Activated effector memory CD4-positive, alpha-beta T cell treated with Interleukin-2 at 50 U/mL for 16 hours (primary cell): Measurements from ENCODE around the gene STXBP6.
"Not testable (repeated sequence)": the region's sequence is repeated elsewhere in the genome, so short reads cannot be mapped to it uniquely, and the experiment has no call there.

ENCODE experiments used
- DNase-seq: peaks from one replicate; pipeline ENCODE4 v3.0.0-alpha.2; 2020

The STXBP6 gene

GRCh38 chr14:24982472-24983155 is 67.3 kb downstream of the STXBP6 start:
- no peak for DNase-seq

GRCh38 chr14:24979725-24980239 is 70.2 kb downstream of the STXBP6 start:
- DNase-seq = no peak

DNA sequence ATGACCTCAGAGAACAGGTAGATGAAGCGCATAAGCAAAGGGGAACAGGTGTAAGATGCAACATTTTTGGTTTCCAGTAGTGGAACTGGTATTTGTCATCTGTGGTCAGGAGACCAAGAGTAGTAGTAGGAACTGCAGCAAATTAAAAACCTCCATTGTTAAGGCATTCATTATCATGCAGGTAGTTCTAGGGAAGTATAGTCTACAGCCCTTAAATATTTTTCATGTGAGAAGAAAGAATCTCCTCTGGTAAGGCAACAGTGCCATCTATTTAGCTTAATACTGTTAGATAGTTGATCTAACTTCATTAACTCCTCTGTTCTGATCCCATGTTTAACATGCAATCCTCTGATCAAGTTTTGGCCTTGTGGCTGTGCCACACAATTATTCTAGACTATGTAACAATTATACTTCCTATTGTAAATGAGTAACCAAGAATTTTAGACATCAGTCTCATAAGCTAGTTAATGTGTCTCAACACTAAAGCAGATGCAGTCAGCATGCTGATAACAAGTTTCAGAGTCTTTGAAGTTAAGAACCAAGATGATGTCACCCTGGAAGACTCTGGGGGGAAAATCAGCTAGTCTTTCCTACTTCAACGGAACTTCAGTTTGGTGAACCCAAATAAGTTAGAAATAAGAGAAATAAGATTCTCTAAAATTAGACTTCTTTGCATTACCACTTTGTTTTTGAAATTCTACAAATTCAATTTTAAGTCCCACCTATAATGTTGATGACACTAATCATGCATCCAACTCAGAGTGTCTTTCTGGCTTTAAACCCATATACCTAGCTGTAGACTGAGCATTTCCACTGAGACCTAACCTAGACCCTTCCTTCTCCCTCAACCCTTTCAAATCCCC is 70.9 kb downstream of the STXBP6 start:
- DNase-seq = no peak

DNA sequence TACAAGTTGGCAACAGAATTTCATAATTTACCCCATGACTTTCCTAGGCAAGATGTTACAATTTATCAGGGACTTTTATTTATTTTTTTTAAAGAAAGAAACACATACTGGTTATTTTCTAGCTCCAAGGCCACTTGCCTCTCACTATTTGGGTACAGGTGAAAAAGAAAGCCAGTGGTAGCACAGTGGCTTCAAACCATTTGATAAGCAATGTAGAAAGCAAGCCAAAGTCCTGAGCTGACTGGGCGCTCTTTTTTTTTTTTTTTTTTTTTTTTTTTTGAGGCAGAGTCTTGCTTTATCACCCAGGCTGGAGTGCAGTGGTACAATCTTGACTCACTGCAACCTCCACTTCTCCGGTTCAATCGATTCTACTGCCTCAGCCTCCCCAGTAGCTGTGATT is 73.3 kb downstream of the STXBP6 start:
- DNase-seq = no peak

DNA sequence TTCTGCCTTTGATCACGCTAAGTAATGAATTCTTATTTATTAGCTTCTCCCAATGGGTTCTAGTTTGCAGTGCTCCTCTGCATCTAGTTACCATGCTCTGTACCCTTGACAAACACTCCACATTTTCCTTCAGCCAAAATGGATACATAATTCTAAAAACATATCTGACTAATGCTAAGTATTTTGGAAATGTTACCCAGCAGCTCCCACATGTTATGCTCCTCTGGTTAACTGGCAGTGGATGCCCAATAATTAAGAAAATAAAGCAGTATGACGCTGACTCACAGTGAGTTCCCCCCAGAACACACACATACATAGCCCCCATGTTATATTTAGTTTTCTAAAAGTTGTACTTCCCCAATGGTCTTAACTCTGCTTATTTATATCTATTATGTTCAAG is 74.6 kb downstream of the STXBP6 start:
- DNase-seq = no peak

- DNase-seq = no peak
Observed at GRCh38 chr14:24974591-24975374, 75.2 kb downstream of the STXBP6 start.

GRCh38 chr14:24972844-24973243 is 77.1 kb downstream of the STXBP6 start:
- no peak for DNase-seq

DNA sequence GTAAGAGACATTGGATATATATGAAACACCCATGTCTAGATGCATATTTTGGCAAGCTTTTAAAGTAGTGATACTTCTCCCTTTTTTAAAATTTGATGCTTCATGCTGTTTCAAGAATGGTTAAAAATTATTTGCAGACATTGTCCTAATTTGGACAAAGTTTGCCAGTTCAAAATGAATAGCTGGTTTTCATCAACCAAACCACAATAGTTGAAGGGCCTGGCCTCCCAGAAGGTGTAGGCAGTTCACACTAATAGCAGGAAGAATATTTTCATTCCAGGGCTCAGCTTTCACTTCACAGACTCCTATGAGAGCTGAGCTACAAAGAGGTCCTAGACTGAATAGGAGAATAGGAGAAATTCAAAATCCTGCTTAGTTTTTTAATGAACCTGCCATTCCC is 78.7 kb downstream of the STXBP6 start:
- DNase-seq = no peak

- no peak for DNase-seq
Observed at GRCh38 chr14:24966579-24966964, 83.4 kb downstream of the STXBP6 start.

- no peak for DNase-seq
Observed at GRCh38 chr14:24965934-24966578, 83.9 kb downstream of the STXBP6 start.

DNA sequence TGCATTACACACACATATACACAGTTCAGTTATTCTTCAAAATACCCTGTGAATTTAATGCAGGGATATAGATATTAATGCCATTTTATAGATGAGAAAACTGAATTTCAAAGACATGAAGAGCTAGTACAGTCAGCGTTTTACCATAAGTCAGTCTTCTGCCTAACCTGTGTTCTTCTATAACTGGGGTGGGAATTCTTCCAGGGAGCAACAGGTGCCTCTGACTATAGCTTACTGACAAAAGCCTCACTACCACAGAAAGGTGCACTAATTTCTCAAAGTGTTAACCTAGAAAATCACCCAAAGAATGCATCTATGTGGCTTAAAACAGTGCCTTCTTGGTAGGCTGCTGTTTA is 84.4 kb downstream of the STXBP6 start:
- no peak for DNase-seq

DNA sequence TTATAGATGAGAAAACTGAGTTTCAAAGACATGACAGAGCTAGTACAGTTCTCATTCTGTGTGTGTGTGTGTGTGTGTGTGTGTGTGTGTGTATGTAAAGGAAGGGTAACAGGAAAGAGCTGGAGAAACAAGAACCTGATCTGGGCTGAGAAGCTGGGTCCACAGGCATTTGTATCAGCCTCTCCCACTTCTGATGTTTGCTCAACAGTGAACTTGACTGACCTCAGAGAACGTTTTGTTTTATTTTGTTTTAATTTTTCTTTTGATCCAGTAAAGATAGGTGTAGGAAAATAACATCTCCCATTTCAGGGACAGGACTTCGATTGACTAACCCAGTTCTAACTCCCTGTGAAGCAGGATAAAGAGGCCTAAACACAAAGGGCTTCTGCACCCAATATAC is 85.4 kb downstream of the STXBP6 start:
- no peak for DNase-seq

- DNase-seq = no peak
Observed at GRCh38 chr14:24964048-24964447, 85.9 kb downstream of the STXBP6 start.

DNA sequence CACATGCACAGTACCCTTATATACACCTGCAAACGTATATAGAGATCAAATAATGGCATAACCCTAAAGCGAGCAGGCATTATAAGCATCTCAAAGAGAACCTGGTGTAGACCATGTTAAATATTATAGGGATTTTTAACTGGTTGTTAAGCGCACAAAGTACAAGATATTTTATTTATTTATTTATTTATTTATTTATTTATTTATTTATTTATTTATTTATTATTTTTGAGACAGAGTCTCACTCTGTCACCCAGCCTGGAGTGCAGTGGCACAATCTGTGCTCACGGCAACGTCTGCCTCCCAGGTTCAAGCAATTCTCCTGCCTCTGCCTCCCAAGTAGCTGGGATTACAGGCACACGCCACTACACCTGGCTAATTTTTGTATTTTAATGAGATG is 87.8 kb downstream of the STXBP6 start:
- not testable (repeated sequence) for DNase-seq

DNA sequence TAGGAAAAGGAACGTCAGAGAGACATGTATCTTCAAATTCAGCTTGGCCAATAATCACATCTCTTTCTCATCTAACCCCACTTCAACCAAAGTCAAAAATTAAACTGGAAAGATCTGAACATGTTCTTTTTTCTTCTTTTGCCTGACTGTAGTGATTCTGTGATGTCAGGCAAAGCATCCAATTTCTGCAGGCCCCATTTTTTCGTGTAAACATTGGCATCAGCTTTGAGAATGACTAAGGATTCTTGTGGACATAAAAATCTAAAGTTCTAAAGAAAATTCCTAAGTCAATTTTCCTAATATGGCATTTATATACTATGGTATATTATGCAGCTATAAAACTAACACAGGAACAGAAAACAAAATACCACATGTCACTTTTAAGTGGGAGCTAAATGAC is 89.1 kb downstream of the STXBP6 start:
- no peak for DNase-seq

DNA sequence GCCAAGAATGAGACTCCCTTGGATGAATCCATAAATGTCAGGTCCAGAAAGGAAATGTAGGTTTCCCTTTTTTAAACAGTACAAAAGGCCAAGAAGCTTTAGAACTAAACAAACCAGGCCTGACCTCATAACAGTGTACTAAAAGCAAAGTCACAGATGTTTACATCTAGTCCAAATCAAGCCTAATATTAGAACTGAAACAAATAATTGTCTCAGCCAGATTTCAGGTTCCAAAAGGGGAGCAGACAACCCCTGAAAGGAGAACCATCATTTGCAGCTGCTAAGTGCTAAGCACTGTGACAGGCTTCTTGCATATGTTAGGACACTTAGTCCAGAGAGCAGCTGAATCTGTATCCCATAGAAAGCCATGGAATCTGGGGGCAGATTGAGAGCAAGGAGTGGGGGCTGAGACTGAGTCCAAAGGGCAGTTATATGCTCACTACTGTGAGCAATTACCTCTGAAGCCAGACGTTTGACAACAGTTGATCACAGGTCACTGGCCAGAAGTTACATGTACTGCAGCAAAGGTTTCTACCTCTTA is 90.1 kb downstream of the STXBP6 start:
- DNase-seq = no peak

DNA sequence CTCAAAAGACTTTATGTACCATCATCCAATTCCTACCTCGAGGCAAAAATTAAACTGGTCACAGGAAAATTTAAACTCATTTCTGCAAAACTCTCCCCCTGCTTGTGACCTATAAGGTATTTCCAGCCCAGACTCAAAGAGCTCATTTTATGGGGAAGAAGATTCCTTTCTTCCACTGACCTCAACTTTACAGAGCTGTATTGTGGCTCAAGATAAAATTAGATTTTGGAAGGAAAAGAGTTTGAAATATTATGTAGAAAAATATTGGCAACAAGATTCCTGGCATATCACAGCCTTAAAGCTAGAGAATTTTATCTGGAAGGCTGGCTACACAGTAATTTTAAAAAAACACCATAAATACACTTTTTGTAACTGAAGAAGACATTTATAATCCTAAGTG is 91.7 kb downstream of the STXBP6 start:
- no peak for DNase-seq

DNA sequence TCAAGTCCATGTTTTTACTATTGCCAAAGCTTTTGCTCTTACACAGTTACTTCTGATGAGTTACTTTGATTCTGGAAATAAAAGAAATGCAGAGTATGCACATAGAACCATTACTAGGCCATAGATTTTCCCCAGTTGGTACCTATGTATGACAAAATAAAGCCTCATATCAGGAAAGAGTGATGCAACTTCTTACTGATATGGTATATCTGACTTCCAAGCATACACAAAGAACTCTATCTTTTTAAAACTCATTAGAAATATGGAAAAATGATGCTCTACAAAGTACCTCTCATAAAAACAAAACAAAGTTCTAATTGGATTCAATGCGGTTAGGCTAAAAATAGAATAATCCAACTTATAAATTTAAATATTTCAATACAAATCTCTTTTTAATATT is 92.1 kb downstream of the STXBP6 start:
- DNase-seq = no peak

DNA sequence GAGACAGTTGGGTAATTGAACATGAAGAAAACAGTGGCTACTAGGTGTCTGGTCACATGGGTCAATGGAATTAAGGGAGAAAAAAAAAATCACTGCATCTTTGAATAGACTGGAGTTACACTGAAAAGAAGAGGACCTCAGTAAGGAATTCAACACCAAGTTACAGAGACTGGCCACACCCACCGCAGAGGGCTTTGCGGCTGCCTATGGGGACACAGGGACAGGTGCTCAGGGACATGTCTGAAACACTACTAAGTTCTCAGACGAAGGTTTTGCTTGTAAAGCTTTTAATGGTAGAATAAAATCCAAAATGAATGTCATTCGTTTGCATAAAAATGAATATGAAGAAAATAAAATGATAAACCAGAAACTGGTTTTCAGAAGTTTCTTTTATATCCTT is 93.8 kb downstream of the STXBP6 start:
- DNase-seq = no peak

- no peak for DNase-seq
Observed at GRCh38 chr14:24954700-24955037, 95.3 kb downstream of the STXBP6 start.

DNA sequence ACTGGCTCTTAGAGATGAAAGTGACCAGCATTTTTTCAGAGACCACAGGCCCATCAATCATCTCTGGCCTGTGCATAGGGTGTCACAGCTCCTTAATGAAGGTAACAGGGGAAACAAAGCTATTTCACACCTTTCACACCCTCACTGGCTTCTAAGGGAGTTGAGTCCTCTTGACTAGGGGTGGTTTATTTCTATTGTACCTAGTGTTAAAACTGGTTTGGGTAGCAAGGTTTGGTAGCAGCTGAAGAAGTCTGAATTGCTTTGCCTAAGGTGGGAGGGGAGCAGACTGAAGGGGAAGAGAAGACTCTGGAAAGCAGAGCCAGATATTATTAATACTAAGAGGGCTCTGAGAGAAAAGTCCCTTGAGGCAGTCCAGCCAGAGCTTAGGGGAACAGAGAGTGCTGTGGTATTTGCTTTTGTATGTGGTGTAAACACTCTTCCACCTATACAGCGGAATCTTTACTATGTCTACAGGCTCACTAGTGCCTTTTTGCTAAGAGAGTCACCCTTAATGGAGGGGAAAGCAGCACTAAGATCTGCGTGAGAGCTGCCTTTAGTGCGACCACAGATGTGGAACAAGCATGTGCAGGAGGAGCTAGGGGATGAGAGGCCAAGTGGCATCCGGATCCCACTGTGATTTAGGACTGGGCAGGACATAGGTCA is 95.8 kb downstream of the STXBP6 start:
- DNase-seq = no peak
